NT2/D1 (cell line): ENCODE results near the gene KCTD16.

Source experiments
- YY1 ChIP-seq: IDR thresholded peaks from 2 replicates; pipeline ENCODE4 v1.6.1; 2011; ENCODE audit not compliant: insufficient read length, insufficient read depth
- ZNF274 ChIP-seq: IDR thresholded peaks from 2 replicates; pipeline ENCODE4 v1.6.1; 2011; ENCODE audit warnings: mild to moderate bottlenecking, low read depth, low read length

GRCh38 chr5:144192661-144193060 is 22.0 kb downstream of the KCTD16 start:
- TF ChIP-seq YY1, result no peak
- TF ChIP-seq ZNF274, result no peak
